Neural cell (in vitro differentiated cells): Measurements from ENCODE around the gene GAS7. TPM values are rescaled to one million over a fixed set of nuclear protein-coding genes. Genes with fewer than 3 reads are reported as not detected.

Experiments
- H2AFZ ChIP-seq: fragments of 200-600, 300-800 bp; sonication (generic), shearing (Covaris generic); 2 replicates; pipeline ENCODE4 v1.6.0; 2014; ENCODE audit warnings: low read depth, mild to moderate bottlenecking, antibody characterized with exemption, low read length, moderate library complexity
- H3F3A ChIP-seq: fragments of 200-600 bp; shearing (Covaris generic); 2 replicates; pipeline ENCODE4 v1.6.1; 2016; ENCODE audit warnings: mild to moderate bottlenecking, moderate library complexity, mixed read lengths, antibody characterized with exemption, low read length; ENCODE audit not compliant: insufficient read depth, poor library complexity, severe bottlenecking
- H3K27ac ChIP-seq: fragments of 200-600, 300-800 bp; sonication (generic), shearing (Covaris generic); 2 replicates; pipeline ENCODE4 v1.5.1; 2014; ENCODE audit warnings: mild to moderate bottlenecking, low read length, moderate library complexity
- H3K27me3 ChIP-seq: fragments of 300-800, 200-600 bp; sonication (generic), shearing (Covaris generic); 2 replicates; pipeline ENCODE4 v1.6.0; 2014; ENCODE audit warnings: mild to moderate bottlenecking, low read depth, low read length, moderate library complexity; ENCODE audit not compliant: insufficient read depth
- H3K36me3 ChIP-seq: fragments of 300-800, 200-600 bp; sonication (generic), shearing (Covaris generic); 2 replicates; pipeline ENCODE4 v1.5.1; 2014; ENCODE audit warnings: mild to moderate bottlenecking, antibody characterized with exemption, low read length, moderate library complexity; ENCODE audit not compliant: insufficient read depth
- H3K4me2 ChIP-seq: fragments of 300-800, 200-600 bp; sonication (generic), shearing (Covaris generic); 2 replicates; pipeline ENCODE4 v1.6.0; 2014; ENCODE audit warnings: mild to moderate bottlenecking, low read length
- H3K4me3 ChIP-seq: fragments of 300-800, 200-600 bp; sonication (generic), shearing (Covaris generic); 2 replicates; pipeline ENCODE4 v1.5.1; 2014; ENCODE audit warnings: mild to moderate bottlenecking, low read length, moderate library complexity
- H3K79me2 ChIP-seq: fragments of 200-600 bp; shearing (Covaris generic); replicated peaks from 2 replicates; pipeline ENCODE4 v1.6.0; 2014; ENCODE audit warnings: mild to moderate bottlenecking, low read length, moderate library complexity; ENCODE audit not compliant: insufficient read depth
- H3K9ac ChIP-seq: fragments of 300-800, 200-600 bp; sonication (generic), shearing (Covaris generic); 2 replicates; pipeline ENCODE4 v1.6.1; 2016; ENCODE audit warnings: mild to moderate bottlenecking, low read length, mixed read lengths
- H3K9me2 ChIP-seq: fragments of 200-600 bp; shearing (Covaris generic); 2 replicates; pipeline ENCODE4 v1.6.1; 2016; ENCODE audit warnings: mild to moderate bottlenecking, low read length, mixed read lengths; ENCODE audit not compliant: insufficient read depth
- H3K9me3 ChIP-seq: fragments of 200-600, 300-800 bp; sonication (generic), shearing (Covaris generic); 2 replicates; pipeline ENCODE4 v1.6.1; 2016; ENCODE audit warnings: mild to moderate bottlenecking, mixed run types, low read length, moderate library complexity, mixed read lengths
- H4K20me1 ChIP-seq: fragments of 200-600 bp; shearing (Covaris generic); 2 replicates; pipeline ENCODE4 v1.6.1; 2016; ENCODE audit warnings: mild to moderate bottlenecking, mixed run types; ENCODE audit not compliant: insufficient read depth
- CTCF ChIP-seq: fragments of 450-650 bp; IDR thresholded peaks from 2 replicates; pipeline ENCODE4 v1.5.1; 2014; ENCODE audit warnings: antibody characterized with exemption, mild to moderate bottlenecking, moderate library complexity; ENCODE audit not compliant: poor library complexity, severe bottlenecking
- EP300 ChIP-seq: fragments of 450-650 bp; conservative IDR thresholded peaks from 2 replicates; pipeline ENCODE4 v1.6.1; 2014; ENCODE audit warnings: antibody characterized with exemption, mild to moderate bottlenecking, moderate library complexity; ENCODE audit not compliant: poor library complexity, severe bottlenecking
- EZH2 ChIP-seq: fragments of 200-600, 300-800 bp; shearing (Covaris generic), sonication (generic); IDR thresholded peaks from 2 replicates; pipeline ENCODE4 v1.6.1; 2014; ENCODE audit warnings: antibody characterized with exemption, low read length, borderline replicate concordance, mild to moderate bottlenecking; ENCODE audit not compliant: insufficient read depth, poor library complexity, severe bottlenecking
- MXI1 ChIP-seq: fragments of 450-650 bp; conservative IDR thresholded peaks from 2 replicates; pipeline ENCODE4 v1.6.1; 2014; ENCODE audit warnings: antibody characterized with exemption, mild to moderate bottlenecking; ENCODE audit not compliant: poor library complexity, severe bottlenecking
- POLR2AphosphoS5 ChIP-seq: IDR thresholded peaks from 2 replicates; pipeline ENCODE4 v1.6.1; 2012
- RAD21 ChIP-seq: fragments of 450-650 bp; conservative IDR thresholded peaks from 2 replicates; pipeline ENCODE4 v1.6.1; 2014; ENCODE audit warnings: antibody characterized with exemption, mild to moderate bottlenecking, moderate library complexity
- SMC3 ChIP-seq: fragments of 450-650 bp; conservative IDR thresholded peaks from 2 replicates; pipeline ENCODE4 v1.6.1; 2014; ENCODE audit warnings: antibody characterized with exemption, mild to moderate bottlenecking, moderate library complexity; ENCODE audit not compliant: poor library complexity
- TAF1 ChIP-seq: IDR thresholded peaks from 2 replicates; pipeline ENCODE4 v1.6.1; 2012; ENCODE audit warnings: low read depth
- polyA plus RNA-seq: library from polyadenylated mRNA; depleted of rRNA; stranded (reverse); fragments of >200 nt; gene quantifications from 2 replicates; pipeline ENCODE4 v1.2.3, GENCODE V29; 2014
- TF ChIP-seq, protein P1 (sequence below): IDR thresholded peaks from 2 replicates; pipeline ENCODE4 v1.6.1; 2012; ENCODE audit warnings: borderline replicate concordance

GAS7 gene
- polyA plus RNA-seq, 1 donor from 2014 or later = 23.6 TPM

DNA sequence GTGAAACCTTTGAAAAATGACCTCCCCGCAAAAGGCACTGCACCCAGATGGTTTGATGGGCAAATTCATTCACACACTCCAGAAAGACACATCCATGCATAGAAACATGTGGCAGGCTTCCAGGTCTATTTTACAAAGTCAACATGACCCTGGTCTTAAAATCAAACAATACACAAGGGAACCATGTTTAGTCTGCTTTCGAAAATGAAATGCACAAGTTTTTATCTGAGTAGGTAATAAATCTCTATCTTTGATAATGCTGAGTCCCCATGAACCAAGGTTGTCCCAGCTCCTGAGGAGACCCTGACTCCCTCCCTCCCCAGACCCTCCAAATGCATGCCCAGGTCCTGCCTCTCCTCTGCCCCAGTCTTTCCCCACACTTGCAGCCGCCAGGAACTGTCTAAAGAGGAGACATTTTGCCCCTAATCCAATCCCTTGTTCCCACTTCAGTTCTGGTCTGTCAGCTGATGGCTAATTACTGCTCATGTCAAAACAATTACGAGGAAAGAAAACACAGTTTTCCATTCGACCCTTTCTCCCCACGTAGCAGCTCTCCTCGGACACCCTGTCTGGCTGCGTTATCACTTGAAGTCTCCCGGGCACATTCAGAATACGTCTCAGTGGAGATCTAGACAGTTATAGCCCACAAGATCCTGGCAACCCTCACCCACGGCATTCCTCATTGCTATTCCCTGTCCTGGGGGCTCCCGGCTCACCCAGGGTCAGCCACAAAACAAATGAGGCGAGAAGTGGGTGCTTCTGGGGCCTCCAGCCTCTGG, 224.5 kb downstream of the GAS7 start:
- H3K9me3 ChIP-seq = no peaks in the 10 kb centered on the region
- H3K27ac ChIP-seq = no peak overlapping the region
- H3K79me2 ChIP-seq = no peaks in the 10 kb centered on the region
- no peak overlapping the region for H3K9ac ChIP-seq
- no peak for TF ChIP-seq RAD21
- H3K27me3 ChIP-seq = no peaks in the 10 kb centered on the region
- no peak overlapping the region for H2AFZ ChIP-seq
- H4K20me1 ChIP-seq = no peaks in the 10 kb centered on the region
- H3K4me2 ChIP-seq = no peak overlapping the region
- H3K4me3 ChIP-seq = no peak overlapping the region
- no peaks in the 10 kb centered on the region for H3F3A ChIP-seq
- H3K36me3 ChIP-seq = no peaks in the 10 kb centered on the region
- H3K9me2 ChIP-seq = no peaks in the 10 kb centered on the region

GRCh38 chr17:9971991-9972390, 226.4 kb downstream of the GAS7 start:
- H3K27me3 ChIP-seq = no peaks in the 10 kb centered on the region
- H2AFZ ChIP-seq = no peak overlapping the region
- H3K9ac ChIP-seq = no peak overlapping the region
- no peaks in the 10 kb centered on the region for H3K36me3 ChIP-seq
- H3K9me2 ChIP-seq = no peaks in the 10 kb centered on the region
- H3K4me3 ChIP-seq = no peak overlapping the region
- no peaks in the 10 kb centered on the region for H3K9me3 ChIP-seq
- no peak overlapping the region for H3K4me2 ChIP-seq
- H3K79me2 ChIP-seq = no peaks in the 10 kb centered on the region
- H3K27ac ChIP-seq = no peak overlapping the region
- H4K20me1 ChIP-seq = no peaks in the 10 kb centered on the region
- no peak for TF ChIP-seq CTCF
- no peak for TF ChIP-seq RAD21
- no peak for TF ChIP-seq EZH2
- TF ChIP-seq EP300 = no peak
- no peak for TF ChIP-seq TAF1
- TF ChIP-seq SMC3 = no peak
- no peak for TF ChIP-seq POLR2AphosphoS5
- no peak for TF ChIP-seq MXI1
- H3F3A ChIP-seq = no peaks in the 10 kb centered on the region

DNA sequence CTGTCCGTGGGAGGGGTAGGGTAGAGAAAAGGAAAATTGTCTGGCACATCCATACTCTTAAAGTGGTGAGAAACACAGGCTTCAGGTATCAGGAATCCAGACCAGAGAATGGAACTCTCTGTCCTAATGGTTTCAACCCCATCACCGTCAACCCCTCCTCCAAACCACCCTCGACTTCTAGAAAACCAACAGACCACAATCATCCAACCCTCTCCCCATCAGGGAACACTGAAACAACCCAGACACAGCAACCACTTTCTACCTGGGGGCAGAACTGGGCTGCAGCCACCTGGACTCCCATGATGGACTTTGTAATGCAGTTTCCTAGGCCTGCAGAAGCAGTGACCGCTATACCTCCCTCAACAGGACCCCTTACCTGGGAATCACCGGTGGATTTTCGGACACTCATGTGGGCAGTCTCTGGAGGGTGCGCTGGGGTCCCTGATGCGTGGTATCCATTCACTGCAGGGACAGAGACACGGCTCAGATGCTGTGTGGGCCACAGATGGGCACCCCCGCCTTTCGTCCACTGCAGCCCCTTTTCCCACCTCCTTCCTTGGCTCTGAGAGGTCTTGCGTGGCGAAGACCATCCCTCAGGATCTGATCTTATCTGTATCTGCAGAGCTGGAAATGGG, 229.0 kb downstream of the GAS7 start:
- no peak overlapping the region for H3K4me2 ChIP-seq
- no peaks in the 10 kb centered on the region for H4K20me1 ChIP-seq

More for the DNA sequence above, 229.0 kb downstream of the GAS7 start:
- Histone ChIP-seq H3K9me3 (no peaks in the 10 kb centered on the region), H3K9ac (no peak overlapping the region), H2AFZ (no peak overlapping the region), H3F3A (no peaks in the 10 kb centered on the region), H3K27me3 (no peaks in the 10 kb centered on the region), H3K9me2 (no peaks in the 10 kb centered on the region), H3K4me3 (no peak overlapping the region), H3K79me2 (no peaks in the 10 kb centered on the region), H3K27ac (no peak overlapping the region), H3K36me3 (no peaks in the 10 kb centered on the region)
- no peak for TF ChIP-seq RAD21
- TF ChIP-seq EP300 = no peak
- TF ChIP-seq CTCF = no peak
- TF ChIP-seq, protein P1, sequence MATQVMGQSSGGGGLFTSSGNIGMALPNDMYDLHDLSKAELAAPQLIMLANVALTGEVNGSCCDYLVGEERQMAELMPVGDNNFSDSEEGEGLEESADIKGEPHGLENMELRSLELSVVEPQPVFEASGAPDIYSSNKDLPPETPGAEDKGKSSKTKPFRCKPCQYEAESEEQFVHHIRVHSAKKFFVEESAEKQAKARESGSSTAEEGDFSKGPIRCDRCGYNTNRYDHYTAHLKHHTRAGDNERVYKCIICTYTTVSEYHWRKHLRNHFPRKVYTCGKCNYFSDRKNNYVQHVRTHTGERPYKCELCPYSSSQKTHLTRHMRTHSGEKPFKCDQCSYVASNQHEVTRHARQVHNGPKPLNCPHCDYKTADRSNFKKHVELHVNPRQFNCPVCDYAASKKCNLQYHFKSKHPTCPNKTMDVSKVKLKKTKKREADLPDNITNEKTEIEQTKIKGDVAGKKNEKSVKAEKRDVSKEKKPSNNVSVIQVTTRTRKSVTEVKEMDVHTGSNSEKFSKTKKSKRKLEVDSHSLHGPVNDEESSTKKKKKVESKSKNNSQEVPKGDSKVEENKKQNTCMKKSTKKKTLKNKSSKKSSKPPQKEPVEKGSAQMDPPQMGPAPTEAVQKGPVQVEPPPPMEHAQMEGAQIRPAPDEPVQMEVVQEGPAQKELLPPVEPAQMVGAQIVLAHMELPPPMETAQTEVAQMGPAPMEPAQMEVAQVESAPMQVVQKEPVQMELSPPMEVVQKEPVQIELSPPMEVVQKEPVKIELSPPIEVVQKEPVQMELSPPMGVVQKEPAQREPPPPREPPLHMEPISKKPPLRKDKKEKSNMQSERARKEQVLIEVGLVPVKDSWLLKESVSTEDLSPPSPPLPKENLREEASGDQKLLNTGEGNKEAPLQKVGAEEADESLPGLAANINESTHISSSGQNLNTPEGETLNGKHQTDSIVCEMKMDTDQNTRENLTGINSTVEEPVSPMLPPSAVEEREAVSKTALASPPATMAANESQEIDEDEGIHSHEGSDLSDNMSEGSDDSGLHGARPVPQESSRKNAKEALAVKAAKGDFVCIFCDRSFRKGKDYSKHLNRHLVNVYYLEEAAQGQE = no peak
- TF ChIP-seq POLR2AphosphoS5 = no peak
- no peak for TF ChIP-seq TAF1
- no peak for TF ChIP-seq SMC3
- no peak for TF ChIP-seq MXI1
- no peak for TF ChIP-seq EZH2
